HepG2 (cell line): ENCODE measurements around the gene RRP12. TPM values are rescaled to one million over a fixed set of nuclear protein-coding genes. Genes with fewer than 3 reads are reported as not detected.

Experiments
- ATAC-seq: fragments of 200-7000 bp; cut with Tn5 transposase; 3 replicates; pipeline ENCODE4 v1.9.1; 2020; ENCODE audit warnings: mild to moderate bottlenecking, moderate library complexity
- BruUV-seq: library from RNA; stranded (reverse); fragments of 400-500 nt; replicated peaks from 2 replicates; lab custom pipeline; 2021; lab: Mats Ljungman, UMichigan
- CTCF ChIA-PET: fragments of 300-600 bp; formaldehyde crosslinking; extraction: SDS; loops from one replicate; lab custom pipeline; 2021; ENCODE audit warnings: low total read pairs, inconsistent platforms, low intra/inter-chr PET ratio; lab: Yijun Ruan, JAX
- POLR2A ChIA-PET: fragments of 350-600 bp; sonication (Branson Sonifier 250); formaldehyde crosslinking; loops from one replicate; lab custom pipeline; 2020; ENCODE audit warnings: antibody characterized with exemption, inconsistent platforms; lab: Yijun Ruan, JAX
- DNase-seq: peaks from one replicate; pipeline ENCODE4 v3.0.0-alpha.2; 2015; ENCODE audit warnings: low spot score
- FAIRE-seq: peaks from 3 replicates; lab custom pipeline; 2011; peaks lifted over from hg19 to GRCh38; lab: Jason Lieb, UNC
- H2AFZ ChIP-seq: one replicate; pipeline ENCODE4 v1.6.1; 2011; ENCODE audit warnings: low read length, inconsistent platforms
- H3K27ac ChIP-seq: fragments of 300-600 bp; 3 replicates; pipeline ENCODE4 v1.8.0; 2011; ENCODE audit warnings: mixed run types, mild to moderate bottlenecking, mixed read lengths, low read length, inconsistent platforms; ENCODE audit not compliant: insufficient read depth; ENCODE audit errors: extremely low read length
- H3K27me3 ChIP-seq, 2 experiments: fragments of 200-600 bp in 1 of 2; 2 replicates in 1 of 2; 3 replicates in 1 of 2; pipeline versions ENCODE4 v1.6.0 to v1.8.0; 2011; ENCODE audit warnings: low read length in 2 of 2, mild to moderate bottlenecking in 2 of 2, moderate library complexity in 2 of 2, inconsistent platforms in 1 of 2; ENCODE audit not compliant: insufficient read depth in 2 of 2, control insufficient read depth in 1 of 2
- H3K36me3 ChIP-seq, 2 experiments: fragments of 200-600 bp in 1 of 2; replicated peaks in 1 of 2; 2 replicates in 1 of 2; 3 replicates in 1 of 2; pipeline versions ENCODE4 v1.5.1 to v1.8.0; 2011; ENCODE audit warnings: low read length in 2 of 2, inconsistent platforms in 1 of 2; ENCODE audit not compliant: insufficient read depth in 2 of 2, control insufficient read depth in 1 of 2
- H3K4me1 ChIP-seq: 2 replicates; pipeline ENCODE4 v1.5.1; 2012; ENCODE audit warnings: low read length, inconsistent platforms; ENCODE audit not compliant: insufficient read depth
- H3K4me2 ChIP-seq: 2 replicates; pipeline ENCODE4 v1.6.0; 2011; ENCODE audit warnings: low read depth, low read length, inconsistent platforms
- H3K4me3 ChIP-seq, 3 experiments: fragments of 200-600 bp in 1 of 3; sonication (generic), shearing (Covaris generic) in 1 of 3; replicated peaks in 1 of 3; 2 replicates each; pipeline ENCODE4 v1.5.1; 2011 to 2016; ENCODE audit warnings: low read length in 3 of 3, inconsistent platforms in 2 of 3, low read depth in 2 of 3, mild to moderate bottlenecking in 2 of 3, control low read depth in 1 of 3, mixed read lengths in 1 of 3; ENCODE audit not compliant: insufficient read depth in 1 of 3
- H3K79me2 ChIP-seq: one replicate; pipeline ENCODE4 v1.6.1; 2011; ENCODE audit warnings: low read length, inconsistent platforms; ENCODE audit not compliant: insufficient read depth
- H3K9ac ChIP-seq: 2 replicates; pipeline ENCODE4 v1.6.0; 2011; ENCODE audit warnings: mild to moderate bottlenecking, low read depth, low read length, inconsistent platforms; ENCODE audit not compliant: insufficient read depth
- H3K9me3 ChIP-seq: 2 replicates; pipeline ENCODE4 v1.5.1; 2012; ENCODE audit warnings: mild to moderate bottlenecking, low read length
- H4K20me1 ChIP-seq: 2 replicates; pipeline ENCODE4 v1.6.0; 2011; ENCODE audit warnings: inconsistent platforms, mild to moderate bottlenecking, low read length, moderate library complexity; ENCODE audit not compliant: insufficient read depth
- BCL6 ChIP-seq: IDR thresholded peaks from 2 replicates; pipeline ENCODE4 v1.6.1; 2016; ENCODE audit warnings: missing genetic modification reagents, missing compliant biosample characterization
- FOXK2 ChIP-seq: fragments of 450-650 bp; IDR thresholded peaks from 2 replicates; pipeline ENCODE4 v1.6.1; 2016
- SAP130 ChIP-seq: IDR thresholded peaks from 2 replicates; pipeline ENCODE4 v1.6.1; 2016; ENCODE audit warnings: low read depth
- SOX6 ChIP-seq, 2 experiments: fragments of 450-650 bp in 1 of 2; sonication (generic) in 1 of 2; formaldehyde crosslinking in 1 of 2; IDR thresholded peaks; 2 replicates each; pipeline versions ENCODE4 v1.4.0 to v1.6.1; 2017 to 2020; ENCODE audit warnings: antibody characterized with exemption in 1 of 2, mild to moderate bottlenecking in 1 of 2, missing genetic modification reagents in 1 of 2
- ZNF20 ChIP-seq: sonication (generic); formaldehyde crosslinking; IDR thresholded peaks from 2 replicates; pipeline ENCODE4 v1.4.0; 2020; ENCODE audit warnings: mild to moderate bottlenecking, moderate library complexity, missing genetic modification reagents
- ZNF205 ChIP-seq: IDR thresholded peaks from 2 replicates; pipeline ENCODE4 v1.6.1; 2018; ENCODE audit warnings: missing biosample characterization, missing genetic modification reagents
- ZNF883 ChIP-seq: sonication (generic); formaldehyde crosslinking; IDR thresholded peaks from 2 replicates; pipeline ENCODE4 v1.5.1; 2020; ENCODE audit warnings: mild to moderate bottlenecking, missing genetic modification reagents; ENCODE audit errors: not compliant biosample characterization
- ZSCAN22 ChIP-seq: sonication (generic); formaldehyde crosslinking; IDR thresholded peaks from 2 replicates; pipeline ENCODE4 v1.4.0; 2020; ENCODE audit warnings: mild to moderate bottlenecking, missing genetic modification reagents
- WGBS: methylation state at CpG from one replicate; pipeline ENCODE4 v1.1.6; 2017; ENCODE audit warnings: low lambda C conversion rate; 5-methylcytosine and 5-hydroxymethylcytosine counted together
- in situ Hi-C: cut with HindIII; loops from 2 replicates; pipeline ENCODE4 v1.10.0; 2017; ENCODE audit warnings: low pct_unique_long_range_greater_than_20kb; ENCODE audit not compliant: extremely low pct_ligation_motif_present
- intact Hi-C: fragments of 100-400 bp; cut with micrococcal nuclease; formaldehyde crosslinking; loops from one replicate; pipeline ENCODE4 v1.10.0; 2022; ENCODE audit not compliant: unreplicated experiment
- polyA plus RNA-seq, 8 experiments: library from polyadenylated mRNA; depleted of rRNA in 3 of 8; stranded (reverse) in 7 of 8; unstranded in 1 of 8; fragments of >200 nt; fragmentation: Illumina TruSeq in 4 of 8; extraction: Trizol in 4 of 8; gene quantifications; 2 replicates each; pipeline versions ENCODE4 v1.2.1 to v1.2.3, GENCODE V29; 2011 to 2016; ENCODE audit warnings: low read depth in 4 of 8, missing spikeins in 1 of 8, mixed read lengths in 1 of 8; ENCODE audit not compliant: insufficient read depth in 1 of 8
- total RNA-seq, 5 experiments: library from RNA; depleted of rRNA; stranded (reverse); fragments of >200 nt; fragmentation: Illumina TruSeq; extraction: Trizol; gene quantifications; 2 replicates each; pipeline ENCODE4 v1.2.3, GENCODE V29; 2016; ENCODE audit warnings: low read depth in 1 of 5
- TF ChIP-seq, protein P1 (sequence below): sonication (generic); formaldehyde crosslinking; conservative IDR thresholded peaks from 2 replicates; pipeline ENCODE4 v1.8.1; 2023; ENCODE audit warnings: missing genetic modification reagents
- TF ChIP-seq, protein P2 (sequence below): sonication (generic); formaldehyde crosslinking; IDR thresholded peaks from 2 replicates; pipeline ENCODE4 v1.5.0; 2020; ENCODE audit warnings: mild to moderate bottlenecking, missing genetic modification reagents
- TF ChIP-seq, protein P3 (sequence below): sonication (generic); formaldehyde crosslinking; IDR thresholded peaks from 2 replicates; pipeline ENCODE4 v1.8.0; 2022; ENCODE audit warnings: low read depth, missing genetic modification reagents

Gene RRP12
- total and polyA plus RNA-seq, 2 of the 13 experiments (the other 11 are each of a cell fraction or from before 2014, with no cell fraction given) = 13.2 to 39.4 TPM

DNA sequence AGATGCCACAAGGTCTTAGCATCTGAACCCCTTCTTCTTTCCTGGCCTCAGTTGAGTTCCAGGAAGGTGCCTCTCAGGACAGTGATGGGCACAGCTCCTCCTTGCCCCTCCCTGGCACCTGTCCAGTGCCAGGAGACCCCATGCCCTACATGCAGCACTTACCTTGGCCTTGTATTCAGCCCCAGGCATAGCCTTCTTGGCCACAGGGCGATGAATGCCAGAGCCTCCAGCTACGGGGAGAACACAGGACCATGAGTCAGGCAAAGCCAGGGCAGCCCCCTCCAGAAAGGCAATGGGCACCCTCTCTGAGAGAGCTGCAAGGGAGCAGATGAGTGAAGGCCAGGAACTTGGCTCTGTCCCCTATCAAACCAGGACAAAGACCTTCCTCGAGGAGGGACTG is 42.4 kb downstream of the RRP12 start:
- ATAC-seq = no peak
- ChIA-PET CTCF (no interaction called here), POLR2A (no interaction called here)
- Histone ChIP-seq H3K27me3 (no peaks in the 10 kb centered on the region), H3K36me3 (peaks cover 30 to 67% of the 10 kb centered on the region in 2 experiments; a peak in 4 of 5 replicates), H4K20me1 (no peaks in the 10 kb centered on the region), H3K4me3 (no peak overlapping the region), H2AFZ (no peak overlapping the region), H3K79me2 (no peaks in the 10 kb centered on the region), H3K4me1 (no peaks in the 10 kb centered on the region), H3K9me3 (no peaks in the 10 kb centered on the region), H3K27ac (no peak overlapping the region), H3K4me2 (no peak overlapping the region), H3K9ac (no peak overlapping the region)
- no peak for TF ChIP-seq FOXK2
- TF ChIP-seq, protein P1, sequence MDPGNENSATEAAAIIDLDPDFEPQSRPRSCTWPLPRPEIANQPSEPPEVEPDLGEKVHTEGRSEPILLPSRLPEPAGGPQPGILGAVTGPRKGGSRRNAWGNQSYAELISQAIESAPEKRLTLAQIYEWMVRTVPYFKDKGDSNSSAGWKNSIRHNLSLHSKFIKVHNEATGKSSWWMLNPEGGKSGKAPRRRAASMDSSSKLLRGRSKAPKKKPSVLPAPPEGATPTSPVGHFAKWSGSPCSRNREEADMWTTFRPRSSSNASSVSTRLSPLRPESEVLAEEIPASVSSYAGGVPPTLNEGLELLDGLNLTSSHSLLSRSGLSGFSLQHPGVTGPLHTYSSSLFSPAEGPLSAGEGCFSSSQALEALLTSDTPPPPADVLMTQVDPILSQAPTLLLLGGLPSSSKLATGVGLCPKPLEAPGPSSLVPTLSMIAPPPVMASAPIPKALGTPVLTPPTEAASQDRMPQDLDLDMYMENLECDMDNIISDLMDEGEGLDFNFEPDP (CRISPR knock-in tag) = no peak
- no peak for TF ChIP-seq ZNF883
- no peak for TF ChIP-seq SAP130 (CRISPR knock-in tag)
- TF ChIP-seq SOX6 (IDR thresholded peaks at IDR 0.05) = no peak
- TF ChIP-seq SOX6 (CRISPR knock-in tag; IDR thresholded peaks at IDR 0.05) = no peak
- TF ChIP-seq, protein P2, sequence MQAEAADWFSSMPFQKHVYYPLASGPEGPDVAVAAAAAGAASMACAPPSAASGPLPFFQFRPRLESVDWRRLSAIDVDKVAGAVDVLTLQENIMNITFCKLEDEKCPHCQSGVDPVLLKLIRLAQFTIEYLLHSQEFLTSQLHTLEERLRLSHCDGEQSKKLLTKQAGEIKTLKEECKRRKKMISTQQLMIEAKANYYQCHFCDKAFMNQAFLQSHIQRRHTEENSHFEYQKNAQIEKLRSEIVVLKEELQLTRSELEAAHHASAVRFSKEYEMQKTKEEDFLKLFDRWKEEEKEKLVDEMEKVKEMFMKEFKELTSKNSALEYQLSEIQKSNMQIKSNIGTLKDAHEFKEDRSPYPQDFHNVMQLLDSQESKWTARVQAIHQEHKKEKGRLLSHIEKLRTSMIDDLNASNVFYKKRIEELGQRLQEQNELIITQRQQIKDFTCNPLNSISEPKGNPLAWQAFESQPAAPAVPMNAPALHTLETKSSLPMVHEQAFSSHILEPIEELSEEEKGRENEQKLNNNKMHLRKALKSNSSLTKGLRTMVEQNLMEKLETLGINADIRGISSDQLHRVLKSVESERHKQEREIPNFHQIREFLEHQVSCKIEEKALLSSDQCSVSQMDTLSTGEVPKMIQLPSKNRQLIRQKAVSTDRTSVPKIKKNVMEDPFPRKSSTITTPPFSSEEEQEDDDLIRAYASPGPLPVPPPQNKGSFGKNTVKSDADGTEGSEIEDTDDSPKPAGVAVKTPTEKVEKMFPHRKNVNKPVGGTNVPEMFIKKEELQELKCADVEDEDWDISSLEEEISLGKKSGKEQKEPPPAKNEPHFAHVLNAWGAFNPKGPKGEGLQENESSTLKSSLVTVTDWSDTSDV (CRISPR knock-in tag) = no peak
- no peak for TF ChIP-seq ZNF205 (CRISPR knock-in tag)
- TF ChIP-seq, protein P3, sequence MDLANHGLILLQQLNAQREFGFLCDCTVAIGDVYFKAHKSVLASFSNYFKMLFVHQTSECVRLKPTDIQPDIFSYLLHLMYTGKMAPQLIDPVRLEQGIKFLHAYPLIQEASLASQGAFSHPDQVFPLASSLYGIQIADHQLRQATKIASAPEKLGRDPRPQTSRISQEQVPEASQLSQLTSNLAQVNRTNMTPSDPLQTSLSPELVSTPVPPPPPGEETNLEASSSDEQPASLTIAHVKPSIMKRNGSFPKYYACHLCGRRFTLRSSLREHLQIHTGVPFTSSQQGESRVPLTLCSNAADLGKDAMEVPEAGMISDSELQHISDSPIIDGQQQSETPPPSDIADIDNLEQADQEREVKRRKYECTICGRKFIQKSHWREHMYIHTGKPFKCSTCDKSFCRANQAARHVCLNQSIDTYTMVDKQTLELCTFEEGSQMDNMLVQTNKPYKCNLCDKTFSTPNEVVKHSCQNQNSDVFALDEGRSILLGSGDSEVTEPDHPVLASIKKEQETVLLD (CRISPR knock-in tag) = no peak
- TF ChIP-seq ZNF20 = no peak
- TF ChIP-seq BCL6 (CRISPR knock-in tag) = no peak
- no peak for TF ChIP-seq ZSCAN22 (CRISPR knock-in tag)
- no peak for DNase-seq
- no peak for FAIRE-seq
- WGBS = 83% methylated on average over 1 of the region's 3 CpGs
- no TSS peak for BruUV-seq
- intact Hi-C loops (no loop called here), in situ Hi-C loops (no loop called here)
